Head of caudate nucleus (tissue), 42 donors: Measurements from ENCODE around the gene AGK.

Source experiments
- DNase-seq, 42 donors: peaks; one replicate each; pipeline versions ENCODE4 v3.0.0 to v3.0.0-alpha.2; 2020 to 2021; ENCODE audit warnings: mixed read lengths in 7 of 42
- intact Hi-C: fragments of 100-400 bp; cut with DNase I; formaldehyde crosslinking; loops from one replicate; pipeline ENCODE4 v1.15.0; 2022

The AGK gene

DNA sequence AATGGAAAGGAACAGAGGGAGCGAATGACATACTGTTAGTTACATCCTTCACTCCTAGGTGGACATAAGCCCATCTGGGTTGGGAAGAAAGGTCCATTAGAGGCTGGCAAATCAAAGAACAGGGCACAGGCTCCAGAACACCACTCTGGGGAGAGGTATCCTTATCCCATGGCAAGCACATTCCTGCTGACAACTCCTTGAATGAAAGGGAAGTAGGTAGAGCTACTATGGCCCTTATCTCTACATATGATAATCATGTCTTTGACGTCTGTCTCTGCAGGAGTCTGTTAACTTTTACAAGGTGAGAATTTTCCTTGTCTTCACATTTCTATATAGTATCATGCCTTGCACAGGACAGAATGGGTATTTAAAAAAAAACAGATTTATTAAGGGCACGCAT, 140.3 kb downstream of the AGK start:
- DNase-seq: no peak
- intact Hi-C loops: no loop called here

DNA sequence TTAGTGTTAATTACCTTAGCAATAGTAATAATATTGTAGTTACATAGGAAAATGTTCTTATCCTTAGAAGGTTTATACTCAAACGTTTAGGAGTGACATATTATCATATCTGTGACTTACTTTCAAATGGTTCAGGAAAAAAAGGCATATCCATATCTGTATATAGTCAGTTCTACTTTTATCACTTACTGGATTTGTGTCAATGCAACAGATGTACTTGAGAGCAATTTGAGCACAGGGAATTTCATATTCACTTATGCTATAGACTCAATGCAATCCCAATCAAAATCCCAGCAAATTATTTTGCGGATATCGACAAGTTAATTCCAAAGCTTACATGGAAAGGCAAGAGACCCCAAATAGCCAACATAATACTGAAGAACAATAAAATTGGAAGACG, 140.8 kb downstream of the AGK start:
- intact Hi-C loops: no loop called here
- no peak for DNase-seq

DNA sequence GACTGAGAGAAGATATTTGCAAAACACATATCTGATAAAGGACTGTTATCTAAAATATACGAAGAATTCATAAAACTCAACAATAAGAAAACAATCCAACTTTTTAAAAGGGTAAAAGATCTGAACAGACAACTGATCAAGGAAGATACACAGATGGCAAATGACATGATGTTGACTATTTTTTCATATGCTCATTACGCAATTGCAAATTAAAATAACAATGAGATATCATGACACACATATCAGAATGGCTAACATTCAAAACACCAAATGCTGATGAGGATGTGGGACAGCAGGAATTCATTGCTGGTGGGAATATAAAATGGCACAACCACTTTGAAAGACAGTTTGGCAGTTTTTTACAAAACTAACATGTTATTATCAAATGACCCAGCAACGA, 141.9 kb downstream of the AGK start:
- DNase-seq: no peak
- intact Hi-C loops: no loop called here

DNA sequence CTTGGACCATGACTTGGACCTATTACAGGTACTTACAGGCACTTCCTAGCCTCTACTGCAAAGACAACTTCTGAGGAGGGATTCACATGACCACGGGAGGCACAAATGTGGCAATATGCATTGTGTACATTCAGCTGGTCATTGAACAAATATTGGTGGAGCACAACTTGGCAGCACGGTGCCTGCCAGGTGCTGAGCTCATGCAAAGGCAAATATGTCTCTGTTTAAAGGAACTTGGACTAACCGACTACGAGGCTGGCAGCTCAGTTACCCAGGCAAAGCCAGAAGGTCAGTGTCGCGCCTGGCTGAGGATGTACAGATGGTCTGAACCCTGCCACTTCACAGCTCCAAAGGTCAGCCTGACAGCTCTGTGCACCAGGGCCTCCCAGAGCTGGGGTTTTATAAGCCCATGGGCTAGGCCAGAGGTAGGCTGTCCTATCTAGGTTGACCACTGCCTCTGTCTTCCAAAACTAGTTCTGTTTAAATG, 144.6 kb downstream of the AGK start:
- intact Hi-C loops: no loop called here
- DNase-seq: no peak

DNA sequence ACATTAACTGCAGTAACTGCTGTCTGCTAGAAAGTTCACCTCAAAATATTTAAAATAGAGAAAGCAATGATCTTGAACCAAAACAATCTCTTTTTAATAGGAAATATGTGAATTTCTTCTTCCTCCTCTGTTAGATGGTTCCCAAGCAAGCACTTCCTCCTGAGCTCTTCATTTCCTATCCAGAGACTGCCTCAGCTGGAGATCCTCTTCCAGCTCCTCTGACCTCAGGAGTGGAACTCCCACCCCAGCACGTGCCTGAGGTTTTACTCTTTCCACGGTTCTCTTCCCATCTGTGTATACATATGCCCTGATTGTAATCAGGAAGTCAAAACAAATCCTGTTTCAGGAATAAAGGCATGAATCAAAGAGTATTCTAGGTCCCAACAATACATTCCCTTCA, 145.1 kb downstream of the AGK start:
- intact Hi-C loops: no loop called here
- no peak for DNase-seq

DNA sequence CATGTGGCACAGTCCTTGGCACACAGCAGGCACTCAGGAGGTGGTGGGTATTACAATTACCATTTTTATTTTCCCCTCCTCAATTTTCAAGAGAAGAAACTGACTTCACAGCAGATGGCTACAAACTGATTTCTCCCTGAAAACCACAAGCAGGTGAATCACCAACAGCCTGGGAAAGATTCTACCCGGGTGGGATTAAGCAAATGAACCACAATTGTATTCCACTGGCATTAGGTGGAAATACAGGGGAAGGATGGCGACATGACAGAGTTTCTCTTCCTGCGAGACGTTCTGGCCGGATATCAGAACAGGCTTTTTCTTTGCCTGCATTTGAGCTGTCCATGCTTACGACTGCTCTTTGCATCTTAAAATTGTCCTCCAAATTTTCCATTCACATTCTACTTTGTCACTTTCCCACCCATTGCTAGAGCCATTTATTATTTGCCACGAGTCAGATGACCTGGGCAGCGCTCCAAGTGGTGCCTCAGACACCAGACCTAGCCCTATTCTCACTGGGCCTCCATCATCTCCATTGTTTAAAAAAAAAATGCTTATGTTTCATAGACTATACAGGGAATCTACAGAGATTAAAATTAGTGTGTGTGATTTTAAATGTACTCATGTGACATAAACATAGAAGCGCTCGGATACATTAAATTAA, 146.1 kb downstream of the AGK start:
- peak in 40 of 42 donors; percentile 46 to 93 (median 76) for DNase-seq
- intact Hi-C loops: no loop called here

DNA sequence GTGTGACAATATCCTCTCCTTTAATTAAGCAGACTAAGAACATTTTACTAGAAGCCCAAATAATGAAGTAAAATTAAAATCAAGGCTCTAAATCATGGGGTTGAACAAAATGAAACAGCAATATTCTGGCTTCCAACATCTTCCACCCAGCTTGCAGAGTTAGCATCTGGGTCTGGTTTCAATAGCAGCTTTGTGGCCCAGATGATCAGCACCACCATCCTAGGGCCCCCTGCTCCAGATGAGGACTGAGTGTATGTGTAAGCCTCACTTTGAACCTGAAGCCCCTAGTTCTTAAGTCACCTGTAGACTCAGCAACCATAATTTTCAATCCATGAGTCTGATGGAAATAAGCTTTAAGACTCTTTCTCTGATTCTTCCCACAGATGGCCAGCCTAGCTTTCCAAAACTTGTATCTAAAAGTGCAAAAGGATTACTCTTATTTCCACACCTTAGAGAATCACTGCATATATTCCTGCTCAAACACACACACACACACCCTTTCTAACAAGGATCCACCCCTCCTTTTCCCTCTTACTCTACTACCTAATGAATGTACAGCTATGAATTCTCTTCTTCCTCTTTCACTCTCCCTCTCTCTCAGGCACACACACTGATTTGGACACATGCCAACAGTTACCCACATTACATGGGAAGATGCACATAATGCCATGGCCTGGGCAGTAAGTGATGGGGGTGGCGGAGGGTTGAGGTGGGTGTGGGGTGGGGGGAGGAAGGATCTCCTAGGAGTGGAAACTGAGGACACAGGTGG, 147.2 kb downstream of the AGK start:
- intact Hi-C loops: no loop called here
- peak in 3 of 42 donors; percentile 35 to 63 (median 45) for DNase-seq

DNA sequence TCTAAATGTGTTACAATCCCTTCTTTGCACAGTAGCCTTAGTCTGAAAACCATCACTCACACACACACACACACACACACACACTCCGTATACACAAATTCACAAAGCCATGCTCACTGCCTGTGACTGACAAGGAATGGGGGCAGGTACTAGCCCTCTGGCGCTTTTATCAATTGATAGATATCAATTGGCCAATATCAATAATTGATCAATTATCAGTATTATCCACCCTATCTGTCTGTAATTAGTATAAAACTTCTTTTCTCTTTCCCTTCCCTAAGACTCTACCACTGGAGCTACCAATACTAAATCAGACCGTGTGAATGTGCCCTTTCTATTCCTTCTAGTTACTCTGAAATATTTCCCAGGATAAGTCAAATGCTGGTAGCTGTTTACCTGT, 148.7 kb downstream of the AGK start:
- DNase-seq: no peak
- intact Hi-C loops: loop anchor here (5.0 kb wide), 1 partner anchor 37 kb away; the partner anchor contains the start of gene SSBP1

DNA sequence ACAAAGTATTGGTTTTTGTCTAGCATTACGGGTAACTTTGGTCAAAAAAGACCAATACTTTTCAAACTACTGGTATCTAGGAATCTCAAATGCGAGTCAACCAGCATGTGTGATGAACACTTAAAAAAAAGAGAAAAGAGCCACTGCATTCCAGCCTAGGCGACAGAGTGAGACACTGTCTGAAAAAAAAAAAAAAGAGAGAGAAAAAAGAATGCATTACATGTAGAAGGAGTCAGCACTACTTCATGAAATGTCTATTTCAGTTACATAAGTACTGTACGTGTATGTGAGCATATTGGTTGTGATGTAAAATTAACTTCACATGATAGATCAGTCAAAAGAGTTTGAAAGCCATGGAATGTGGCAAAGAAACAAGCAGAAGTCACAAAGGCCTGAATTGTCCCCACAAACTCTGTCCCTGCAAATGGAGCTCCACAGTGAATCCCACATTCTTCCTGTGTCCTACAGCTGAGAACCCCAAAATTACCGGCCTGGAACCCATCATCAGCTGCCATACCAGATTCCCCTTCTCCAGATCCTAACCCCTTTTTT, 149.2 kb downstream of the AGK start:
- intact Hi-C loops: loop anchor here (5.0 kb wide), 1 partner anchor 37 kb away; the partner anchor contains the start of gene SSBP1
- peak in 3 of 42 donors; percentile 23 to 50 (median 25) for DNase-seq

DNA sequence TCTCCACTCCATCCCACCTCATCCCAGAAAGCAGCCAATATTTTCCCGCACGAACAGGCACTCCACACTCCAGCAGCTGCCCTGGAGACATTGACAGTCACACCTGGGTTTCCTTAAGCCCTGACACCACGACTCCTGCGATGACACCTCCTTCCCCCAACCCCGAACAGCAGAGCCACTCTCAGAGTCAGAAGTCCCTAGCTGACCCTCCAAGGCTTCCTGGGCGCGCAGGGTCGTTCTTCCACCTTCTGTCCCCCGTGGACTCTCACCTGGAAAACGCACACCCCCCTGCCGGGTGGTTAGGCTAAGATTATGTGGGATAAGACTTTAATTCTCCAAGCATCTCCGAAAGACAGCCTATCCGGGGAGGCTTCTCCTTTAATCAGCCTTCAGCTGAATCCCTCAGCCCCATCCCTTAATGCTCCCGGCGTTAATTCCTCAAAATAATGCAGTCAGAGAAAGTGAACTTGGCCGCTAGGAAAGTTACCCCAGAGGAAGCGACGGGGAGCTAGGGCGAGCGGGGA, 149.7 kb downstream of the AGK start:
- intact Hi-C loops: loop anchor here (5.0 kb wide), 1 partner anchor 36 kb away; the partner anchor contains the start of gene SSBP1
- DNase-seq: peak in 15 of 42 donors; percentile 12 to 59 (median 27)

DNA sequence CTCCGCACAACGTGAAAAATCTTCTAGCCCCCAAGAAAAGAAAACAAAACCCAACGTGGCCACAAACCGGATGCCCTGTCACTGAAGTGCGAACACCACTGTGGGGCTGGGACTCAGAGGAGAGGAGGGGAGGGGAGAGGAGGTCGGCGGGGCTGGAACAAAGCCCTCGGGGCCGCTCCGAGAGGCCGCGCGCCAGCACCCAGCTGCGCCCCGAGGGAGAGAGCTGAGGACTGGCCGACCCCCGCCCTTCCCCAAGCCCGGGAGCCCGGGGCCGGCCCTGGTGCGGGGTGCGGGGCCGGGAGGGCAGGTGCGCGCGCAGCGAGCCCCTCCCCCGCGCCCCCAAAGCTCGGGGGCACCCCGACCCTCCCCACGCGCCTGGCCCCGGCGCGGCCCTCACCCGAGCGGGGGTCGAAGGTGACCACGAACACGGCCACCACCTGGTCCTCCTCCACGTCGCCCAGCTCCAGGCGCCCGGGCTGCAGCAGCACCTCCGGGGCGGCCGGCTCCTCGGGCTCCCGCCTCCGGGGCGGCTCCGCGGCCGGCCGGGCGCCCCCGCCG, 150.4 kb downstream of the AGK start:
- intact Hi-C loops: loop anchor here (5.0 kb wide), 1 partner anchor 36 kb away; the partner anchor contains the start of gene SSBP1
- peak in 38 of 42 donors; percentile 29 to 84 (median 54) for DNase-seq

DNA sequence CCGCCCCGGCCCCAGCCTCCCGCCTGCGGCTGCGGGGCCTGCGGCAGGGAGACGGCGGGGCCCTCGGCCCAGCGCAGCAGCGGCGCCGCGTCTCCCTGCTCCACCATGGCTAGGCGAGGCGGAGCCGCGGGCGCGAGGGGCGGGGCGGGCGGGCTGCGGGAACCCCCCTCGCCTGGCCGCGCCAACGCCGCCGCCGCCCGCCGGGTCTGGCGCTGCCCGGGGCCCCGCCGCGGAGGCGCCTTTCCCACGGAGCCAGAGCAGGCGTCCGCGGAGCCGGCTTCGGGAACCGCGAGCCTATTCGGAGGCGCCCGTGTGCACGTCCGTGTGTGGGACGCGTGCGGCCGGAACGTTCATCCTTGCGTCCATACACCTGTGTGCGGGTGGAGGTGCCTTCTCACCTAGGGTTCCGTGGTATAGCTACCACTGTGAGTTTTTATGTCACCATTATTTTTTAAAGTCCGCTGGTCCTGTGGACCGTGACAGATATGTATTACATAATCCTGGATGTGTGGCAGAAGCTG, 150.9 kb downstream of the AGK start, which contains the start of gene DENND11:
Gene DENND11 (minus strand): TSS at position 120 of the 521 bp plus-strand sequence. CDS start 13 bp downstream, at position 107.
- intact Hi-C loops: loop anchor here (5.0 kb wide), 1 partner anchor 35 kb away; the partner anchor contains the start of gene SSBP1
- peak in 38 of 42 donors; percentile 27 to 81 (median 60) for DNase-seq

DNA sequence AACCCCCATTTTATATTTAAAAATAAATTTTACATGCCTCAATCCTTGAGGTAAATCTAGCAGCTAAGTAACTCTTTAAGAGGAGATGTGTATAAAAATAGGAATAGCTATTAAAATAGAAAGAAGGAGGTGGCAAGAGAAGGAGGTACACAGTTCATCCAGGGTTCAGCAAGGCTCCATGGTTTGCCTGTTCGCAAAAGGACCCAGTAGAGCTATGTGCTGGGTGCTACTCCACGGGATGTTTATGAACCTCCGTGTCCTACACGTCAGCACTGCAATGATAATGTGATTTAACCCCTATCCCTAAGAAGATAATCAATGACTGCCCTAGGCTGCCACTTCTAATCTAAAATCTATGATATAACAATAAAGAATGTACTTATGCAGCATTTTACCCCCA, 151.7 kb downstream of the AGK start:
- peak in 16 of 42 donors; percentile 31 to 85 (median 59) for DNase-seq
- intact Hi-C loops: loop anchor here (5.0 kb wide), 1 partner anchor 34 kb away; the partner anchor contains the start of gene SSBP1

DNA sequence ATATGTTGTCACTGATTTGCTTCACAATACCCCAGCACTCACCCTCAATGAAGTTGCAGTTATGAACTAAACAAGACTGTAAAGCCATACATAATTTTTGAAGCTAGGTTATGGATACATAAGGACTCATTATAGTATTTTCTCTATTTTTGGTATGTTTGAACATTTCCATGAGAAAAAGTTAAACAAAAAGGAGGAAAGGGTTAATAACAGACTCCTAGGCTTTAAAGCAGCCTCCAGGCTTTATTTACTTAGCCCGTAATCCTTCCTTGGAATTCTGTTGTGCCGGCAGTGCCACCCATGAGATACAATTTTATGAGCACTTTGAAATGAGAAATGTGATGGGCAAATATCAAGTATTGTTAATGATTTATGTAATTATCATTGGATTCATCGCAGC, 152.9 kb downstream of the AGK start:
- no peak for DNase-seq
- intact Hi-C loops: loop anchor here (5.0 kb wide), 1 partner anchor 33 kb away; the partner anchor contains the start of gene SSBP1

DNA sequence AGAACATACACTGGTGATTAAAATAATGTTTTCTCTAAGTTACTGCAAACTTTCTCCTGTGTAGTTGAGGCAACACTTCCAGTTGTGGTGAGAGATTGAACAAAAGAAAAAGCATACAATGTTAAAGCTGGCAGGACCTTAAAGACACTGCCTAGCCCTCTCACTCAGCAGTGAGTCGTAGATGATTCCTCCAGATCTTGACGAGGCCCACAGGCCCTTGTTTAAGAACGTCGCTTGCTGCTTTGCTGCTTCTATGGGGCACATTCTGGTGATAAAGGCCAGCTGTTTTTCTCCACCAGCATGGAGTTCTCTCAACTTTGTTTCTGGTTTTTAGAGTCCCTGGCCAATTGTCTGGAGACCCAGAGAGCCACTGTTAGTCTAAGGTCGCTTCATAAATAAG, 153.5 kb downstream of the AGK start:
- DNase-seq: no peak
- intact Hi-C loops: loop anchor here (5.0 kb wide), 1 partner anchor 33 kb away; the partner anchor contains the start of gene SSBP1
